GM19351 (cell line): ENCODE measurements around the gene RHOBTB1.

Source experiments
- ATAC-seq: cut with Tn5 transposase; IDR thresholded peaks from one replicate; pipeline ENCODE4 v1.9.1; 2021; ENCODE audit warnings: mild to moderate bottlenecking, moderate library complexity; ENCODE audit not compliant: unreplicated experiment

RHOBTB1 gene

DNA sequence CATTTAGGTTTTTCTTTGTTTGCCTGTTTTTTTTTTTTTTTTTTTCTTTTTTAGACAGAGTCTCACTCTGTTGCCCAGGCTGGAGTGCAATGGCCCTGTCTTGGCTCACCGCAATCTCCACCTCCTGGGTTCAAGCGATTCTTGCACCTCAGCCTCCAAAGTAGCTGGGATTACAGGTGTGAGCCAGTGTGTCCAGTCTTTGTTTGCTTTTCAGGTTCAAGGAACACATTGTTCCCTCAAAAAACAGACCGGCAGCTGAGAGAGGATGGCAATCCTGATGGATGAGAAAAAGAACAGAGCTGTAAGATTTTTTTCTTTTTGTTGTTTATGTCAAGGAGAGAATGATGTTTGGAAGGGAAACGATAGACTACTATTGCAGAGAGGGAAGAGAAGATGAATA is 23.3 kb upstream of the RHOBTB1 start:
- no peak for ATAC-seq

- ATAC-seq = no peak
These were observed 21.7 kb upstream of the RHOBTB1 start for GRCh38 chr10:60965696-60966095.

DNA sequence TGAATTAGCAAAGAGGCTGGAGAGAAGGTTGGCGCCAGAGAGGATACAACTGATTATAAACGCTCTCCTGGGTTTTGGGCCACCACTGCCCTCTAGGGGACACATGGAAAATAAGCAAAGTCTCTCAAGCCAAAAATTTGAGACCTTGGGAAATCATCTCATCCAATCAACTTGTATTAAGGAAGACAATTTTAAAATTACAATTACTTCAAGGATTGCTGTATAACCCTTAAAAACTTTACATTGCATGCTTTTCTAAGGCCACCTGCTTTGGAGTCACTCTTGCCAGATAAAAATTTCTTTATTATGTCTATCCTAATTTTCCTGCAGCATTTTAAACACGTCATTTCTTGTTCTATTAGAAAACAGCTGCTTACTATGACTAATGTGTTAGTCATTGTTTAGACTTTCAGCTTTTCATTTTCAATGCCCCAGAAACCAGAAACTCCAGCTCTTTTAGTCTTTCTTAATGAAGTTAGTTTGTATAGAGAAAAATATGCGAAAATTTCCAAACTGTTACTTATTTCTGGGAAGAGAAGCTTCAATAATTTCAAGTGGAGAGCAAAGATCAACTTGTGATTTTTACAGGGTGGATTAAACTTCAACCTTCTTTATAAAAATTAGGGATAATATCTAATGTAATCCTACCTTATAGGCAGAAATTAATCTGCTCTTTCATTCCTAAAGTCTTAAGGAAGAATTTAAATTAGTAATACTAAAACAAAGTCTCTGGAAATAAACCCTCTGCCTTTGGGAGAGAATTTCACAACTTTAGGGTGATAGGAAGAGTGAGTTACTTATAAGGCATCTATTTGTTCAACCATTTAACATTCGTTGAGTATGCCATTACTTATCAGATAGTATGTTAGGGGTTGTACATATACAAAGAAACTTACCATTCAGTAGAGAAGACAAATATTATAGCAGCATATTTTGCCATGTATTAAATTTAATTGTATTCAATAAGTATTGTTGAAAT is 20.6 kb upstream of the RHOBTB1 start:
- peak; percentile 69 for ATAC-seq

- ATAC-seq = no peak
These were observed 19.7 kb upstream of the RHOBTB1 start for GRCh38 chr10:60963441-60964256.

GRCh38 chr10:60962946-60963345 is 19.0 kb upstream of the RHOBTB1 start:
- ATAC-seq = no peak

DNA sequence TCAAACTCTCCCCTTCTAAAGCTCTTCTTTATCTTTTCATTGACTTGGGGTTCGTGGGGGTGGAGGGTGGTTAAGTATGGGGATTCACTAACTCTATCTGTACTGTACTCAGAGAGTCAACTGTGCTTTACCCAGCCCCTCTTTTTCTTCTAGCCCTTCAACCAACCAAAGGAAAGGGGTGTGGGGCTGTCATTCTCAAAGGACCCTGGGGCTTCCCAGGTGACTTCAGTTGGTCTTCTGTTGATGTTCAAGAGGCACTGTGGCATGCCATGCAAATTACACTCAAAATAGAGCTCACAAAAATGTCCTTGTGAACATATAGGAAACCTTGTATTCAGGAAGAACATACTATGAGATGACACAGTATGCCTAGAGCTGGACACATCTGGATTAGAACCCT is 16.9 kb upstream of the RHOBTB1 start:
- no peak for ATAC-seq

DNA sequence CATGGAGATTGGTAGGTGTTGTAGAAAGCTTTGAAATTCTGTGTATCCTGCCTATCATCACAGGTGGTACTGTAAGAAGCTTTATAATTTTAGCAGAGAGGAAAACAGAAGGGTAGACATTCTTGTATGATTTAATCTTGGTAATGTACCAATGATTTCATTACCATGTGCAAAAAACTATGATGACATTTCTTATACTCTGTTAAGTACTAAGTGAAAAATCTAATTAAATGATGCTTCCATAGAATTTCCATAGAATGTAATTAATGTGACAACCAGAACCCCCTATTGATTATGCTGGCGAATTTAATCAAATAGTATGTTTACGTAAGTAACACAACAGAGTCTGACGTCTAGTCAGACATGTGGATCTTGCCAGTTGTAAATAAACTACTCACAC is 16.0 kb upstream of the RHOBTB1 start:
- ATAC-seq = no peak

DNA sequence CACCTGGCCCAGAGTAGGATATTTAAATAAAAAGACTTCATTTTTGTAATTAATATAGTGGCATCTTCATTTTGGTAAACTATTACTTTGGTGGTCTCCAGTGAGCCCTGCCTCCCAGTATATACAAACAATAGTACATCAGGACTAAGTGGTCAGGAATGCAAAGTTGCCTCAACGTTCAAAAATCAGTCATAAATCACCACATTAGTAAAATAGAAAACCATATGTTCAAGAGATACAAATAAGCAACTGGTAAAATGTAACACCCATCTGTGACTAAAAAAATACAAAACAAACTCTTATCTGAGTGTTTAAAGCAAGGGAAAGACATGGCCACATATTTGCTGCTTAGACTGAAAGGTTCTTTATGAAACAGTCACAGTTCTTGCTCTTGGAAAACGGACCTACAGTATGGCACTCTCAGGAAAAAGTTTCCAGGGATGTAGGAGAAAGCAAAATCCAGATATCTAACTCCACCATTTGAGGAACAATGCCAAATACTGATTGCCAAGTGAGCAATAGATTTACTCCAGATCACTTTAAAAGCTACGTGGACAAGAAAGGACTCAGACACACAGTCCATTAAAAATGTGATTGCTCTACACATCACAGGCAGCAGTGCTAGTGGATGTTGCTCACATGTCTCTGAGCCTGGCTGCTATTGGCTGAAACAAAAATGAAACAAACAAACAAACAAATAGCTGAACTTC is 15.1 kb upstream of the RHOBTB1 start:
- no peak for ATAC-seq

GRCh38 chr10:60957667-60958221 is 13.8 kb upstream of the RHOBTB1 start:
- ATAC-seq = no peak

- no peak for ATAC-seq
These were observed 12.0 kb upstream of the RHOBTB1 start for GRCh38 chr10:60955957-60956425.

- no peak for ATAC-seq
These were observed 11.3 kb upstream of the RHOBTB1 start for GRCh38 chr10:60955316-60955715.

GRCh38 chr10:60954035-60954434 is 10.1 kb upstream of the RHOBTB1 start:
- ATAC-seq = no peak

GRCh38 chr10:60953420-60953819 is 9.4 kb upstream of the RHOBTB1 start:
- no peak for ATAC-seq

GRCh38 chr10:60952846-60953220 is 8.8 kb upstream of the RHOBTB1 start:
- no peak for ATAC-seq

GRCh38 chr10:60952067-60952845 is 8.3 kb upstream of the RHOBTB1 start:
- ATAC-seq = no peak

DNA sequence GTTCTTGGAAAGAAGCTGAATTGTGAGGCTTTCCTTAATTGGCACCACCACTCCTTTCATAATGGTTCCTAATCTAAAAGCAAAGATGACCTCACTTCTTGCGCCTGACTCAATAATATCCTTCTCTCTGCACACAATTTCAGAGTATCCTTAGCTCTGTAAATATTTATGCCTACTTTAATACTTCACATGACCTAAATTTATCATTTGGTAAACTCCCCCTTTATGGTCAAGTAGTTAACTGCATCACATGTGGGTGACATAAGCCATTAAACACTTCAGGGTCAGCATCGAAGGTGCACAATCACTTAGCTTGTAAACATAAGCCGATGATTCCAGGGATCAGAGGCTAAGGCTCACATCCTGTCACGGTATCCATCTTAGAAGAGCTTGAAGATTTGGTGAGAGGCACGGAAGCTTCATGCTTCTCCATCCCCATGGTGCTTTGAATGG is 7.3 kb upstream of the RHOBTB1 start:
- no peak for ATAC-seq

GRCh38 chr10:60950300-60950699 is 6.3 kb upstream of the RHOBTB1 start:
- no peak for ATAC-seq

GRCh38 chr10:60948851-60949250 is 4.9 kb upstream of the RHOBTB1 start:
- no peak for ATAC-seq

GRCh38 chr10:60944910-60945297 is 919 bp upstream of the RHOBTB1 start:
- no peak for ATAC-seq
